Measurements from ENCODE around the gene TMOD2. TPM values are rescaled to one million over a fixed set of nuclear protein-coding genes. Genes with fewer than 3 reads are reported as not detected.

The TMOD2 gene
- total RNA-seq, 2 experiments from 2014 or later, result 10.9 to 12.8 TPM

DNA sequence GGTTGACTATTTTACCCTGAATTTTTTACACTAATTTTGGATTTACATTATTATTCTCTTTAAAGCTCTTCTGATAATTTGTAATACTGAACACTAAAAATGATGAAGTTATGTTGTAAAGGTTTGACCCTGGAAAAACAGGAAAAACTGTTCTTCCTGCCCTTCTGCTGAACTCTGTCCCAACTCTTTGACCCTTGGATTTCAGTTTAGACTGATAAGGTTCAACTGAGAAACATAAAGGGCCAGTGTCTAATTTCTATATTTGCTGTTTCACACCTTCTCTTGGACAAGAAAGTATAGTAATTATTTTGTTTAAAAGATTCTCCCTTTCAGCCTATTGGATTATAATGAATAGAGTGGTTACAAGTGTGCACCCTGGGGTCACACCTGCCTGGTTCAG, 65.2 kb downstream of the TMOD2 start:
- Mint-ChIP-seq H3K27me3 (no peaks in the 10 kb centered on the region), H3K4me3 (no peak overlapping the region)
- POLR2A ChIA-PET, result no interaction called here

DNA sequence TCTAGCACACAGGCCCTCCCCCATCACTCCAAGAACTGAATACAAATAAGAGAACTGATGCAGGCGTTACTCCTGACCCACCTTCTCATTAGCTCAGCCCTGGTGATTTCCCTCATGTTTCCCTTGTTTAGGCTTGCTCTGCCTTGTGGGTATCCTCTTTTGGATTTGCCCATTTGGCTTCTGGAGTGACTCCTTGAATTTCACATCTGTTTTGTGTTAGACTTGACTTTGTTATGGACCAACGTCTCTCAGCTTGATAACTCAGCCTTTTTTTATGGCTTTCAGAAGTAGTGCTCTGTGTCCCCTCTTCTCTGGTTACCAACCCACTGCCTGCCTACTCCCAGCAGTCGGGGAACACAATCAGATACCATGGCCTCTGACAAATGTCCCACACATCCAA, 66.8 kb downstream of the TMOD2 start:
- DNase-seq, result no peak
- peaks cover 19% of the 10 kb centered on the region for H3K36me3 Mint-ChIP-seq (ENCODE audit: low read depth)
- ChIA-PET CTCF (interaction anchor here (1.7 kb wide), 1 partner anchor 18 kb away, joined by 3 read pairs; no protein-coding TSS in a partner anchor), POLR2A (no interaction called here)
- no peaks in the 10 kb centered on the region for H3K27me3 Mint-ChIP-seq
- no peaks in the 10 kb centered on the region for H3K4me1 Mint-ChIP-seq
- peaks cover 25% of the 10 kb centered on the region for H3K9me3 Mint-ChIP-seq
- H3K27ac Mint-ChIP-seq, result no peak overlapping the region
- no peak overlapping the region for H3K4me3 Mint-ChIP-seq

More for the DNA sequence above, 65.2 kb downstream of the TMOD2 start:
- Mint-ChIP-seq H3K36me3 (ENCODE audit: low read depth) (peaks cover 16% of the 10 kb centered on the region), H3K4me1 (no peaks in the 10 kb centered on the region), H3K9me3 (peaks cover 24% of the 10 kb centered on the region), H3K27ac (no peak overlapping the region)
- no peak for DNase-seq
- CTCF ChIA-PET, result interaction anchor here (1.7 kb wide), 1 partner anchor 17 kb away, joined by 3 read pairs; no protein-coding TSS in a partner anchor

- ChIA-PET CTCF (no interaction called here), POLR2A (no interaction called here)
- H3K4me3 Mint-ChIP-seq, result no peak overlapping the region
- no peak for DNase-seq
- peaks cover 9% of the 10 kb centered on the region for H3K36me3 Mint-ChIP-seq (ENCODE audit: low read depth)
- H3K27me3 Mint-ChIP-seq, result peaks cover 10% of the 10 kb centered on the region
- H3K4me1 Mint-ChIP-seq, result peaks cover 10% of the 10 kb centered on the region
- H3K9me3 Mint-ChIP-seq, result peaks cover 11% of the 10 kb centered on the region
- no peak overlapping the region for H3K27ac Mint-ChIP-seq
These were observed 74.3 kb downstream of the TMOD2 start for GRCh38 chr15:51825698-51826097.

DNA sequence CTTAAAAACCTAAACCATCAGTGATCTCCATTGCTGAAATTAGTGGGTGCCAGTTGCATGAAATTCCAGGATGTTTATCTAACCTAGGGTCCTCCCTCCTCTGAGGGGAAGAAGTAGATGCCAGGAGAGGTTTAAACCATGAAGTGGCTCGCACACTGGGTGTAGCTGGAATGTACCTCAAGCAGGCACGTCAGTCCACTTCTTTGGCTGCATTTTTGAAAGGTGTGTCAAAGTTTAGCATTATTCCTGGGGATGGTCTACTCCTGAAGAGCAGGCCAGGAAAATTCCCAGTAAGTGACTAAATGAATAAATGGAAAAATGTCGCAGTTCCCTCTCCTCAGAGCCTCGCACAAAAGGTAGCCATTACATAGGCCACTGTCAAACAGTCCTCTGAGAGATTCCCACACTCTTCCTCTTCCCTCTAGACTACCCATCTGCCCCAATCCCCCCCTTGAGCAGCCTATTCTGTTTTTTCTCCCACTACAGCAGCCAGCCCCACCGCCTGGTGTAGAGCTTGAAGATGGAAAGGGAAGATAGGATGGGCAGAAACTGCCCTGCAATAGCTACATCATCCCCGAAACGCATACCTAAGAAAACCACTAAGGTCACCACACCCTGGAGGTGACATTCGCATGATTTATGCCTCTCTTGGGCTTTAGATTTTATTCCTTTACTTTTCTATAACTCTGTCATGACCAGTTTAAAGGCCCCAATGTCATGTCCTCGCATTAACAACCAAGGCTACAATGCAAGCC, 77.4 kb downstream of the TMOD2 start:
- Mint-ChIP-seq H3K36me3 (ENCODE audit: low read depth) (peaks cover 9% of the 10 kb centered on the region), H3K4me1 (peaks cover 39% of the 10 kb centered on the region), H3K27me3 (peaks cover 10% of the 10 kb centered on the region), H3K27ac (peak overlapping the region; percentile 87), H3K9me3 (no peaks in the 10 kb centered on the region), H3K4me3 (peak overlapping the region; percentile 93)
- CTCF ChIA-PET, result interaction anchor here (1.0 to 1.1 kb wide), 2 partner anchors 9 to 179 kb away, joined by 4 to 5 read pairs; no protein-coding TSS in a partner anchor
- POLR2A ChIA-PET, result no interaction called here
- DNase-seq, result no peak

GRCh38 chr15:51829376-51830275, 78.2 kb downstream of the TMOD2 start, which contains the start of gene TMOD3:
Gene TMOD3 (plus strand): TSS chr15:51829653. CDS start chr15:51862885, 33,232 bp downstream.
- peaks cover 46% of the 10 kb centered on the region for H3K4me1 Mint-ChIP-seq
- H3K27ac Mint-ChIP-seq, result peak within 1 kb of the TSS; percentile 94
- peak within 1 kb of the TSS; percentile 93 for H3K4me3 Mint-ChIP-seq
- H3K36me3 Mint-ChIP-seq (ENCODE audit: low read depth), result peaks cover 9% of the 10 kb centered on the region
- H3K9me3 Mint-ChIP-seq, result no peaks in the 10 kb centered on the region
- ChIA-PET CTCF (interaction anchor here (1.0 to 1.1 kb wide), 2 partner anchors 8 to 180 kb away, joined by 4 to 5 read pairs; no protein-coding TSS in a partner anchor), POLR2A (no interaction called here)
- peaks cover 8% of the 10 kb centered on the region for H3K27me3 Mint-ChIP-seq
- DNase-seq, result peak; percentile 90

DNA sequence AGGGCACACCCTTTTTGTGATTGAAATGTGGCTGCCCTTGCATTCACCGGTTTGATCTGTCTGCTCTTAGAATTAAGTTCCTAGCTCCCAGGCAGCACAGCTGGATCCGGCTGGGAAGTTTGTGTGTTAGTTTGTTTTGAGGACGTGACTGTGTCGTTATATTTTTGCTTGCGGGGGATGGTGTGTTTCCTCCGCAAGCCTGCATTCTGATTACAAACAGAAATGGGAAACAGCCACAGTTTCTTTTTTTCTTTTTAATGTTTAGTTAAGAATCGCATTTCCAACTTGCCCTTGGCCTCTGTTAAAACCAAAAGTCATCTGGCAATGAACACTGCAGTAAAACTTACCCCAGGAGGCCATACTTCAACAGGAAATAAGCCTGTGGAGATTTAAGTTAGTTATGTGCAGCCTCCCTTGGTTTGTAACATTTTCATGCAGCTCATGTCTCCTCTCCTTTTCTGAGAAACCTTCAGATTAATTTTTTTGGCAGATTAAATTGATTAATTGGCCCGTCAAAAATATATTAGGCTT, 78.9 kb downstream of the TMOD2 start:
- peaks cover 6% of the 10 kb centered on the region for H3K27me3 Mint-ChIP-seq
- peaks cover 50% of the 10 kb centered on the region for H3K4me1 Mint-ChIP-seq
- ChIA-PET CTCF (interaction anchor here (0.7 kb wide), 1 partner anchor 1063 kb away, joined by 3 read pairs; no protein-coding TSS in a partner anchor), POLR2A (no interaction called here)
- peak overlapping the region; percentile 94 for H3K27ac Mint-ChIP-seq
- H3K4me3 Mint-ChIP-seq, result peak overlapping the region; percentile 93
- no peaks in the 10 kb centered on the region for H3K9me3 Mint-ChIP-seq
- no peak for DNase-seq
- H3K36me3 Mint-ChIP-seq (ENCODE audit: low read depth), result peaks cover 12% of the 10 kb centered on the region

DNA sequence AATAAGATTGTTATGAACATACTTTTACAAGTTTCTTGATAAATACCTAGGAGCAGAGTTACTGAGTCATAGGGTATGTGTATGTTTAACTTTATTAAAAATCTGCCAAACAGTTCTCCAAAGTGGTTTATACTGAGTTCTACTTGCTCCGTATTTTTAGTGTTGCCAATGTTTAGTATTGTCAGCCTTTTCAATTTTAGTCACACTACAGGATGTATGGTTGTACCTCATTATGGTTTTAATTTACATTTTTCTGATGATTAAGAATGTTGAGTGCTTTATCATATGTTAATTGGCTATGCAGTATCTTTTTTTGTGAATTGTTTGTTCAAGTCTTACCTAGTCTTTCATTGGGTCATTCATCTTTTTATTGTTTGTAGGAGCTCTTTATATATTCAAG, 82.4 kb downstream of the TMOD2 start:
- H3K4me1 Mint-ChIP-seq, result peaks cover 76% of the 10 kb centered on the region
- peaks cover 14% of the 10 kb centered on the region for H3K36me3 Mint-ChIP-seq (ENCODE audit: low read depth)
- no peaks in the 10 kb centered on the region for H3K9me3 Mint-ChIP-seq
- H3K27me3 Mint-ChIP-seq, result no peaks in the 10 kb centered on the region
- no peak for DNase-seq
- POLR2A ChIA-PET, result no interaction called here
- H3K27ac Mint-ChIP-seq, result peak overlapping the region; percentile 44
- CTCF ChIA-PET, result interaction anchor here (1.5 kb wide), 1 partner anchor 28 kb away, joined by 3 read pairs; no protein-coding TSS in a partner anchor
- H3K4me3 Mint-ChIP-seq, result no peak overlapping the region

GRCh38 chr15:51837792-51838251, 86.4 kb downstream of the TMOD2 start:
- DNase-seq, result peak; percentile 21
- Mint-ChIP-seq H3K27me3 (no peaks in the 10 kb centered on the region), H3K9me3 (no peaks in the 10 kb centered on the region), H3K27ac (peak overlapping the region; percentile 74), H3K36me3 (ENCODE audit: low read depth) (peaks cover 13% of the 10 kb centered on the region), H3K4me1 (peaks cover 73% of the 10 kb centered on the region), H3K4me3 (peak overlapping the region; percentile 18)
- ChIA-PET CTCF (interaction anchor here (1.0 kb wide), 1 partner anchor 9 kb away, joined by 4 read pairs; the partner anchor contains the start of gene TMOD3), POLR2A (no interaction called here)

DNA sequence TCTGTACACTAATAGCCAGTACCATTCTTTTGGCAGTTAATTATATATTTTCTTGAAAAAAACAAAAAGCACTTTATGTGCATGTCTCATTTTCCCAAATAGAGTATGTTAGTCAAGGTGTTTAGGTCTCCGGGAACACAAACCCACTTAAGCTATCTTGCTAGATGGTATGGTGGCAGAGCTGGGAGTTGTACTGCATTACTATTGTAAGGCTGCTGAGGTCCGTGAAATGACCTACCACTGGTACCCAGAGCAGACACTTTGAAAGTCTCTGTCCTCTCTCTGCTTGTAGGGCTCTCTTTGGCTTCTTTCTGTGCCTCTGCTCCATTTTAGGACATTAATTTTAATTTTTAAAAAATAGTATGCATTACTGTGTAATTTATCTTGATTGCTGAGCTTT, 86.9 kb downstream of the TMOD2 start:
- Mint-ChIP-seq H3K4me3 (no peak overlapping the region), H3K4me1 (peaks cover 74% of the 10 kb centered on the region), H3K36me3 (ENCODE audit: low read depth) (peaks cover 13% of the 10 kb centered on the region), H3K27ac (peak overlapping the region; percentile 74), H3K27me3 (no peaks in the 10 kb centered on the region), H3K9me3 (no peaks in the 10 kb centered on the region)
- DNase-seq, result no peak
- ChIA-PET POLR2A (no interaction called here), CTCF (interaction anchor here (0.8 to 1.0 kb wide), 2 partner anchors 9 to 62 kb away, joined by 3 to 4 read pairs; partner anchors contain the start of gene TMOD3)

DNA sequence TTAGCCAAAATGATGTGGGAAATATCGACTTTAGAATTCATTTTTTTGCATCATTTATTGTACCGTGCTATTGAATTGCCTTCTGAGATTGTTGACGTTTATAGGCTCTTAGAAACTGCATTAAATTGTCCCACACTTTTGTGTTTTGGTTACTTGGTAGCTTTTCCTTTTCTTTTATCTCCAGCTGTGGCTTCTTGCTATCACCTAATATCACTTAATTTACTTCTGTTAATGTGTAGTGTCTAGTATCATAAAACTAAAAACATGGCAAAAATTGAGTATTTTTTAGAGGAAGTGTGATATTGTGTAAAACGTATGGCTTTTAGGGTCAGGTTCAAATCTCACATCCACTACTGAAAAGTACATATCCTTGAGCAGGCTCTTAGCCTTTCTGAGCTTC, 89.3 kb downstream of the TMOD2 start:
- Mint-ChIP-seq H3K4me3 (no peak overlapping the region), H3K4me1 (peaks cover 67% of the 10 kb centered on the region), H3K9me3 (no peaks in the 10 kb centered on the region), H3K27me3 (no peaks in the 10 kb centered on the region), H3K36me3 (ENCODE audit: low read depth) (peaks cover 6% of the 10 kb centered on the region), H3K27ac (no peak overlapping the region)
- DNase-seq, result no peak
- ChIA-PET POLR2A (no interaction called here), CTCF (no interaction called here)

DNA sequence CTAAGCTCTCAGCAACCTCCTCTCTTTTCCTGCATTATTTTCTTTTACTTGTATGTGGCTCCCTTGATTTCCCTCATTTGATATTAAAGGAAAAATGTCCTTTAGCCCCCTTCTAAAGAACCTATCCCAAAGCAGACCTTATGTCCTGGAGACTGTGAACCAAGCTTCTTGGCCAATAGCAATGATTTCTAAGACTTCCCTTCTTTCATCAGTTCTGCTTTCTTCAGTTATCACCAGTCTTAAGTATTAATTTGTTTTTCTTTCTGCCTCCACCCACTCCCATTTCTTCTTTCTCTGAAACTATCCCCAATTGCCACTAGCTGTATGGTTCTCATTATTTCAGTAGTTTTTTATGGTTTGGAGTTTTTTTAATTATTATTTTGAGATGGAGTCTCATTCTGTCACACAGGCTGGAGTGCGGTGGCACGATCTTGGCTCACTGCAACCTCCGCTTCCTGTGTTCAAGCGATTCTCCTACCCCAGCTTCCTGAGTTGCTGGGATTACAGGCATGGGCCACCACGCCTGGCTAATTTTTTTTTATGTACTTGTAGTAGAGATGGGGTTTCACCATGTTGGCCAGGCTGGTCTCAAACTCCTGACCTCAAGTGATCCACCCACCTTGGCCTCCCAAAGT, 90.1 kb downstream of the TMOD2 start:
- CTCF ChIA-PET, result interaction anchor here (0.7 kb wide), 1 partner anchor 658 kb away, joined by 3 read pairs; no protein-coding TSS in a partner anchor
- no peaks in the 10 kb centered on the region for H3K27me3 Mint-ChIP-seq
- peaks cover 6% of the 10 kb centered on the region for H3K36me3 Mint-ChIP-seq (ENCODE audit: low read depth)
- POLR2A ChIA-PET, result no interaction called here
- H3K4me3 Mint-ChIP-seq, result no peak overlapping the region
- H3K4me1 Mint-ChIP-seq, result peaks cover 70% of the 10 kb centered on the region
- no peak for DNase-seq
- H3K27ac Mint-ChIP-seq, result no peak overlapping the region
- no peaks in the 10 kb centered on the region for H3K9me3 Mint-ChIP-seq

- H3K4me3 Mint-ChIP-seq, result no peak overlapping the region
These were observed 90.9 kb downstream of the TMOD2 start for GRCh38 chr15:51842265-51842664.

More at GRCh38 chr15:51842265-51842664, 90.9 kb downstream of the TMOD2 start:
- peaks cover 70% of the 10 kb centered on the region for H3K4me1 Mint-ChIP-seq
- POLR2A ChIA-PET, result no interaction called here
- CTCF ChIA-PET, result no interaction called here
- no peaks in the 10 kb centered on the region for H3K9me3 Mint-ChIP-seq
- H3K27ac Mint-ChIP-seq, result peak overlapping the region; percentile 38
- no peaks in the 10 kb centered on the region for H3K27me3 Mint-ChIP-seq
- H3K36me3 Mint-ChIP-seq (ENCODE audit: low read depth), result peaks cover 4% of the 10 kb centered on the region
- DNase-seq, result no peak
